NCI-H2029 (cell line): ENCODE measurements around the gene HDAC8.

ENCODE experiments used
- DNase-seq: peaks from one replicate; lab custom pipeline; 2025; lab: John Stamatoyannopoulos, UW

HDAC8 gene

DNA sequence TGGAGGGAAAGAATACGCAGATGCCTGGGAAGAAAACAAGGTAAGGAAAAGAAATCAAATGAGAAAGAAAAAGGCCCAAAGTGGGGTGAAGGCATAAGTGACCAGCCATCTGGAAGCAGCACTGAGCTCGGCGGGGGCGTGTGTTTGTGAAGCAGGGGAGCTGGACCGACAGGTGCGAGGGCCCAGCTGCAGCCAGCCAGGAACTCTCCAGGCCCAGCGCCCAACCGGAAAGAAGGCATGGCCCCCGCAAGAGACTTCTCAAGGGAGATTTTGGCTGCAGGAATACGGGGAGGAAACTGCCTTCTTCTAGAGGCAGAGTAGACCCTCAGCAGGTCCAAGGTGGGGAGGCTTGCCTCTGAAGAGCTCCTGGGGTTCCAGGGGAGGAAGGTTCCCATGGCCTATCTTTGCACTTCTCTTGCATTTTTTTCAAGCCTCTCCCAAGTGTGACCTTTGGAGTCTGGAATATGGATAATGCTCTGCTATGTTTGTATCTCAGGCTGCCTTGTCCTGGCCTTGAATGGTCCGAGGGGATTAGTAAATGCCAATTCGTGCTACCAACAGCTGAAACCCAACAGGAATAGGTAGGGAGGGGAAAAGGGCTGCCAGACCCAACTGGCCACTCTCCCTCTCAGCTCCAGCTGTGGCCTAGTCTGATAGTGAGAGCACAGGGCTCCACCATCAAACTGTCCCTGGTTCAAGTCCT is 256.1 kb downstream of the HDAC8 start:
- no peak for DNase-seq

- no peak for DNase-seq
Observed at GRCh38 chrX:72314881-72315280, 257.8 kb downstream of the HDAC8 start.

GRCh38 chrX:72313707-72314641 is 258.7 kb downstream of the HDAC8 start:
- DNase-seq: no peak

GRCh38 chrX:72312311-72312940 is 260.2 kb downstream of the HDAC8 start:
- no peak for DNase-seq

- DNase-seq: no peak
Observed at GRCh38 chrX:72309297-72310071, 263.2 kb downstream of the HDAC8 start.

GRCh38 chrX:72308566-72309296 is 263.9 kb downstream of the HDAC8 start:
- DNase-seq: peak; percentile 70

DNA sequence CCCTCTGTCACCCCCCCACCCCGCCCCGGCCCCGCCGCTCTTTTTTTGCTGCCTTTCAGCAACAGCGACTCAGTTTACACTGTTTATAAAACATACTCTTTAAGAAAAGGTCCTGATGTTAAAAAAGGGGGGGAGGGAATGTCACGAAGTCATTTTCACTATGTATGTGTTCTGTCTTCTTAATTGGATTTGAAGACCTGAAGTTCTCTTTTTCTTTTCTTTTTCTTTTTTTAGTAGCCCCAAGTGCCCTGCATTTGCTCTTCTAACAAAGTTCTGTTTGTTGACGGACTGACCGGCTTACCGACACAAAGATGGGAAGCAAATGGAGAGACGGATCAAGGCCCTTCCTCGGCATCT is 264.5 kb downstream of the HDAC8 start:
- DNase-seq: no peak

DNA sequence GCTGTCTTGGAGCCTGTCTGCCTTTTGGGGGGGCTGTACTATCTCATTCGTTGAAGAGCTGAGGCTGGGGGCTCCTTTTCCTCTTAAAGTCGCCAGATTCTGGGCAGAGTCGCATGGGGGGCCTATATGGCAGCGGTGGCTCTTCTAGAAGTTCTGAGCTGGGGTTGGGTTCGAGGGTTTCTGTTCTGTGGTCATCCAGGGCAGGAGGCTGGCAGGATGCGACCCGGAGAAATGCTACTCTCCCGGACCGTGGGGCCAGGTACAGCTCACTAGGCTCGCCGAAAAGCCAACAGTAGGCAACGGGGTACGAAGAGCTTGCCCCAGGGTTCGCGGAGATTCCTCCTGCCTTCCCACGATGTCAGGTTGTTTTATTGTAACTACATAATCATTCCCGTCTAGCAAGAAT is 265.0 kb downstream of the HDAC8 start:
- no peak for DNase-seq

GRCh38 chrX:72306851-72307645 is 265.6 kb downstream of the HDAC8 start:
- DNase-seq: peak; percentile 45

GRCh38 chrX:72306085-72306801 is 266.4 kb downstream of the HDAC8 start:
- DNase-seq: no peak

- DNase-seq: no peak
Observed at GRCh38 chrX:72305286-72306084, 267.2 kb downstream of the HDAC8 start, which contains the start of gene CITED1. Gene CITED1, minus strand, starts transcription at chrX:72305914. Its CDS starts 3,045 bp downstream, at chrX:72302869.

DNA sequence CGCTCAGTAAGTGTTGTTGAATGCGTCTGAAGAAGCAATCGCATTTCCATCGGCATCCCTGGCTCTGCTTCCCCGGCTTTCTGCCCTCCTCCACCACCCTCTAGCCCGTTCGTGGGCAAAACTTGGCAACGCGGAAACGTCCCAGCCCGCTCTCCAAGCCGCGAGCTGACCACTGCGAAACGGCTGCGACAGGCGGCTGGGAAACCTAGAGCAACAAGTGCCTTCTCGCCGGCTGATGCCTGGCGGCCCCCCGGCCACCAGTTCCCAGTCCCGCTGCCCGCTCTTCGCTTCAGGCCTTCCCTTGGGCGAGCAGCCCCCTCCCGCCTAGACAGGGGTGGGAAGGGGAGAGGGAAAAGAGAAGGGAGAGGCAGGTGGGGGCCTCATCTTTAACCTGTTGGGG is 267.8 kb downstream of the HDAC8 start:
- DNase-seq: no peak

DNA sequence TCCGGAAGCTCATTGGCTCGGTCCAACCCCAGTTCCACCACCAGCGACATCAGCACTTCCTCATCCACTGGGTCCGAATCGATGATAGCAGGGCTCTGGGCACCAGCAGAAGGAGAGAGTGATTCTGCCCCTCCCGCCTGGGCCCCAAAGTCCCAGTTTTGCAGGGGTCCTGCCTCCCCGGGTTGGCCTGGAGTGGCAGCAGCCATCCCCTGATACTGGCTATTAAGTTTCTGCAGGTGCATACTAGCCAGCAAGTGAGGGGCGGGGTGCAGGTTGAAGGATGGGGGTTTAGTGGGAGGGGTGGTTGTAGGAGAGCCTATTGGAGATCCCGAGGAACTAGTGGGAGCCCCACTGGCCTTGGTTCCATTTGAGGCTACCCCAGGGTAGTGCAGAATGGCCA is 270.9 kb downstream of the HDAC8 start:
- DNase-seq: no peak

DNA sequence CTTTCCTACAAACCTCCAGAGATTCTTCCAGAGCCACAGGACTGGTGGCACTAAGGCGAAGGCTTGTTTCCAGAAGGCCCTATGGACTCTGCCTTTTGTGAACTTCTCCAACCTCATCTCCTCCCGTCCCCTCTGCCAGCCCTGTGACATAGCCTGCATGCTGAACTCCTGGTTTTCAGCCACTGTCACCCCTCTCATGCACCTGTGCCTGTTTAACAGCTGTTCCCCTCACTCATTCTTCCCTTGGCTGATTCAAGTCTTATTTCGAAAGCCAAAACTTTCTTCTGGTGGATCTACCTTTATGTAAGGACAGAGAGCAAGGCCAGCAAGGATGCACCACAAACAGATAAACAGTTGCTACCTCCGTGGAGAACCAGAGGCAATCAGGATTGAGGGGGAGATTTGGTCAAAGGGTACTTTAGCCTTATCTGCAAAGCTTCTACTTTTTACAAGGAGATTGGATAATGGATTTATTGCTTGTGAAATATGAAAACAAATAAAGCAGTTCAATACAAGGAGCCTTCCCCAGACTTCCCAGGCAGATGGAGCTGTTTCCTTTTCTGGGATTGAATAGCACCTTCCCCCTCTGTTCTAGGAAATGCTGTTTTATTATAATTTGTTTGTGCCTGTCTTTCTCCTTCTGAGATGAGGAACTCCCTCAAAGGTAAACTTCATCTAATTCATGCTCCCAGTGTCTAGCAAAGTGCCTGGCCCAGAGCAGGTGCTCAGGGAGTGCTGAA is 272.6 kb downstream of the HDAC8 start:
- DNase-seq: no peak

- DNase-seq: no peak
Observed at GRCh38 chrX:72297953-72298730, 274.5 kb downstream of the HDAC8 start.

DNA sequence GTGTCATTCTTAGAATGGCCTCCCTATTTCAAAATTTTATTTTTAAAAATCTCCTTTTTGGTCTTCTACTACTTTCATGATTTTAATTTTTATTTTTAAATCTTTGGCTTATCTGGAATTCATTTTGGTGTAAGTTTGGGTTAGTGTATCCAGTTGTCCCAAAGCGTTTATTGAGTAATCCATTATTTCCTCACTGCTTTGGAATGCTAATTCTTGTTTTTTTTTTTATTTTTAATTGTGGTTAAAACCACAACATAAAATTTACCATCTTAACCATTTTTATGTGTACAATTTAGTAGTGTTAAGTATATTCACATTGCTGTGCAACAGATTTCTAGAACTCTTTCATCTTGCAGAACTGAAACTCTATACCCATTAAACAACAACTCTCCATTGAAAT is 275.7 kb downstream of the HDAC8 start:
- DNase-seq: no peak

DNA sequence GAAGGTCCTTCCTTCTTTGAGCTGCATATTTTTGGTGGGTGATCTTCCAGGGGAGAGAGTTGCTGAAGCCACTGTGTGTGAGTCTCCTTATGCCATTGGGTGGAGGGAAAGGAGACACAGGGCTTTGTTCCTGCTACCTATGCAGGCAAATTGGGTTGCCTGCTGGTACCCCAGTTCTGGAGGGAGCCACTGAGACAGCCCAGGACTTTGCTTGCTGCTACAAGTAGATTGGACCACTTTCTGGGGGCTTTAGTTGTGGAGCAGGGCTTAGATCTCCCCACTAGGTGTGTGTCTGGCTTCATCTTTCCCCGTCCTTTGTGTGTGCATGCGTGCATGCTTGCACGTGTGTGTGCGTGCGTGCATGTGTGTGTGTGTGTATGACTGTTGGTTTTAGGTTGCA is 276.9 kb downstream of the HDAC8 start:
- no peak for DNase-seq
